Left lung (tissue), 10 donors: ENCODE measurements around the gene RERG. TPM values are rescaled to one million over a fixed set of nuclear protein-coding genes. Genes with fewer than 3 reads are reported as not detected.

ENCODE experiments used
- ATAC-seq: fragments of 200-7000 bp; cut with Tn5 transposase; one replicate; pipeline ENCODE4 v1.9.1; 2020; ENCODE audit warnings: moderate library complexity
- DNase-seq, 4 donors: peaks; one replicate each; pipeline ENCODE4 v3.0.0-alpha.2; 2013 to 2020
- H3K27ac ChIP-seq, 2 donors: fragments of 200-600 bp; sonication (generic) in 1 of 2; one replicate each; pipeline versions ENCODE4 v1.5.0 to v1.8.0; 2020 to 2021
- H3K27me3 ChIP-seq, 2 donors: fragments of 200-600 bp; sonication (generic) in 1 of 2; one replicate each; pipeline versions ENCODE4 v1.5.0 to v1.8.0; 2020 to 2021
- H3K36me3 ChIP-seq, 2 donors: fragments of 200-600 bp; sonication (generic) in 1 of 2; one replicate each; pipeline versions ENCODE4 v1.5.0 to v1.8.0; 2020 to 2021
- H3K4me1 ChIP-seq, 2 donors: fragments of 200-600 bp; one replicate each; pipeline ENCODE4 v1.8.0; 2021
- H3K4me3 ChIP-seq, 2 donors: fragments of 200-600 bp; sonication (generic) in 1 of 2; one replicate each; pipeline versions ENCODE4 v1.5.0 to v1.8.0; 2020 to 2021; ENCODE audit warnings: mild to moderate bottlenecking in 1 of 2
- H3K9me3 ChIP-seq, 2 donors: fragments of 200-600 bp; sonication (generic) in 1 of 2; one replicate each; pipeline versions ENCODE4 v1.5.0 to v1.8.0; 2020 to 2021
- CTCF ChIP-seq, 2 donors: fragments of 200-600 bp; sonication (generic) in 1 of 2; IDR thresholded peaks; one replicate each; pipeline versions ENCODE4 v1.5.0 to v1.8.0; 2021; ENCODE audit warnings: antibody characterized with exemption in 2 of 2
- intact Hi-C, 2 donors: fragments of 100-400 bp; cut with DNase I; formaldehyde crosslinking; loops; one replicate each; pipeline versions ENCODE4 v1.11.2 to v1.14.2; 2022
- polyA plus RNA-seq, 6 donors: library from polyadenylated mRNA; unstranded; fragments of 120-200 nt; gene quantifications; one replicate each; pipeline ENCODE4 v1.2.1, GENCODE V29; 2013; ENCODE audit not compliant: insufficient read length in 6 of 6
- total RNA-seq, 2 donors: library from RNA; stranded (reverse); fragmentation: NEBNext Ultra II Directional; extraction: Animal tissue kit (Norgen Biotek cat#: 25700); gene quantifications; one replicate each; pipeline ENCODE4 v1.2.1, GENCODE V29; 2021
- donor health status: DM: no; HTN: yes; CAD: no.
- donor health status: DM: no; HTN: no; CAD: no.

The RERG gene
- total and polyA plus RNA-seq, 8 donors, result 11.5 to 17.5 (median 14.4) TPM

GRCh38 chr12:15201456-15201855, 19.8 kb downstream of the RERG start:
- intact Hi-C loops, result no loop called here
- ATAC-seq (no peak), DNase-seq (no peak)
- peak overlapping the region in 1 of 2 donors; percentile 54 for H3K27ac ChIP-seq
- no peaks in the 10 kb centered on the region for H3K4me1 ChIP-seq
- H3K9me3 ChIP-seq, result no peaks in the 10 kb centered on the region
- H3K36me3 ChIP-seq, result no peaks in the 10 kb centered on the region
- no peaks in the 10 kb centered on the region for H3K27me3 ChIP-seq
- H3K4me3 ChIP-seq, result no peak overlapping the region
- no peak for TF ChIP-seq CTCF (IDR thresholded peaks at IDR 0.05)

GRCh38 chr12:15201056-15201455, 20.2 kb downstream of the RERG start:
- Histone ChIP-seq H3K27me3 (no peaks in the 10 kb centered on the region), H3K9me3 (no peaks in the 10 kb centered on the region), H3K4me3 (no peak overlapping the region), H3K4me1 (no peaks in the 10 kb centered on the region), H3K36me3 (no peaks in the 10 kb centered on the region), H3K27ac (peak overlapping the region in 1 of 2 donors; percentile 54)
- TF ChIP-seq CTCF (IDR thresholded peaks at IDR 0.05), result no peak
- intact Hi-C loops, result no loop called here
- DNase-seq (no peak), ATAC-seq (no peak)

- TF ChIP-seq CTCF (IDR thresholded peaks at IDR 0.05), result no peak
- no peak for ATAC-seq
- peak overlapping the region in 1 of 2 donors; percentile 54 for H3K27ac ChIP-seq
- H3K36me3 ChIP-seq, result no peaks in the 10 kb centered on the region
- H3K4me3 ChIP-seq, result no peak overlapping the region
- intact Hi-C loops, result no loop called here
- no peaks in the 10 kb centered on the region for H3K9me3 ChIP-seq
- H3K4me1 ChIP-seq, result no peaks in the 10 kb centered on the region
- no peaks in the 10 kb centered on the region for H3K27me3 ChIP-seq
- DNase-seq, result no peak
Observed at GRCh38 chr12:15200641-15201040, 20.6 kb downstream of the RERG start.

GRCh38 chr12:15199930-15200329, 21.3 kb downstream of the RERG start:
- Histone ChIP-seq H3K9me3 (no peaks in the 10 kb centered on the region), H3K4me3 (no peak overlapping the region), H3K27me3 (no peaks in the 10 kb centered on the region), H3K27ac (peak overlapping the region in 1 of 2 donors; percentile 54), H3K36me3 (no peaks in the 10 kb centered on the region), H3K4me1 (no peaks in the 10 kb centered on the region)
- ATAC-seq (peak; percentile 29), DNase-seq (no peak)
- no peak for TF ChIP-seq CTCF (IDR thresholded peaks at IDR 0.05)
- intact Hi-C loops, result no loop called here

- no peak for TF ChIP-seq CTCF (IDR thresholded peaks at IDR 0.05)
- no peak overlapping the region for H3K4me3 ChIP-seq
- H3K9me3 ChIP-seq, result no peaks in the 10 kb centered on the region
- H3K36me3 ChIP-seq, result no peaks in the 10 kb centered on the region
- no peak for DNase-seq
- intact Hi-C loops, result no loop called here
- peaks cover 0 to 7% of the 10 kb centered on the region in 2 donors for H3K4me1 ChIP-seq
- peak; percentile 45 for ATAC-seq
- H3K27ac ChIP-seq, result peak overlapping the region in 1 of 2 donors; percentile 23
- H3K27me3 ChIP-seq, result no peaks in the 10 kb centered on the region
Observed at GRCh38 chr12:15196678-15197505, 24.3 kb downstream of the RERG start.
